ENCODE results near the gene MATR3. TPM values are rescaled to one million over a fixed set of nuclear protein-coding genes. Genes with fewer than 3 reads are reported as not detected.

Gene MATR3
- total RNA-seq = 210 and 247 TPM in 2 replicates

DNA sequence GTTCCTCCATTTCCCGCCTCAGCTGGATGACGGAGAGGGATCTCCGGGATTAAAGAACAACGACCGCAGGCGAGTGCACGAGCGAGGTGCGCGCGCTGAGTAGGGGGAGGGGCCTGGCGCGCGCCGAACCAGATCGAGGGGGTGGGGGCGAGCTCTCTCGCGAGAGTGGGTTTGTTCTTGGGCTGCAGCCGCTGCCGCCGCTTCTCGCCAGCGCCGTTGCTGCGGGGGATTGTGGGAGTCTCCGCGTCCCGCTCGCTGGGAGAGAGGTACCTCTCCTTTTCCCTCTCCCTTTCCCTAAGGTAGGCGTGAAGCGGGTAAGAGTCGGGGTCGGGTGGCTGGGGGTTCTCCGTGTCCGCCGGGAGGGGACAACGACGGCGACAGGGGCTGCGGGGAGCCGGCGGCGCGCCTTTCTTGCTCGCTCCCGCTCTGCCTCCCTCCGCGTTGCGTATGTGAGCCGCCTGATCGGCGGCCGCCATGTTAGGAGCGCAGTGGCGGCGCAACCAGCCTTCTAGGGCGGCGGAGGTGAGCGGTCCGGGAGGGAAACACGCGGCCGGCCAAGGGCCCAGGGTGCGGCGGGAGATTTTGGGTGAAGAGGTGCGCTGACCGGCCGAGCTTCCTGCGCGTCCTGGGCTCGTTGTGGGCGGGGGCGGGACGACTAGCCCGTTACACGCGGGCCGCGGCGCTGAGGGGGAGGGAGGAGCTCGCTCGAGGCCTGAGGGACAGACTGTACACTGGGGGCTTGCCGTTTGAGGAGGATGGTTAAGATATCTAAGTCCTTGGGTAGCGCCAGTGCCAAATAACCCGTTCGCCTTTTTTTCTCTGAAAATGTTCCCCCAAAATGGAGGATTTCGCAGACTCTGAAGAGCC, at the start of gene MATR3:
Gene MATR3 (plus strand): TSS at position 234 of the 867 bp plus-strand sequence. CDS start 13,676 bp downstream, outside the sequence.
- intact Hi-C loops (cut with micrococcal nuclease) = loop anchor here (1.0 to 10.0 kb wide), 12 partner anchors 19 to 1539 kb away; partner anchors contain the start of genes CDC25C, EGR1, ETF1 and FAM53C

DNA sequence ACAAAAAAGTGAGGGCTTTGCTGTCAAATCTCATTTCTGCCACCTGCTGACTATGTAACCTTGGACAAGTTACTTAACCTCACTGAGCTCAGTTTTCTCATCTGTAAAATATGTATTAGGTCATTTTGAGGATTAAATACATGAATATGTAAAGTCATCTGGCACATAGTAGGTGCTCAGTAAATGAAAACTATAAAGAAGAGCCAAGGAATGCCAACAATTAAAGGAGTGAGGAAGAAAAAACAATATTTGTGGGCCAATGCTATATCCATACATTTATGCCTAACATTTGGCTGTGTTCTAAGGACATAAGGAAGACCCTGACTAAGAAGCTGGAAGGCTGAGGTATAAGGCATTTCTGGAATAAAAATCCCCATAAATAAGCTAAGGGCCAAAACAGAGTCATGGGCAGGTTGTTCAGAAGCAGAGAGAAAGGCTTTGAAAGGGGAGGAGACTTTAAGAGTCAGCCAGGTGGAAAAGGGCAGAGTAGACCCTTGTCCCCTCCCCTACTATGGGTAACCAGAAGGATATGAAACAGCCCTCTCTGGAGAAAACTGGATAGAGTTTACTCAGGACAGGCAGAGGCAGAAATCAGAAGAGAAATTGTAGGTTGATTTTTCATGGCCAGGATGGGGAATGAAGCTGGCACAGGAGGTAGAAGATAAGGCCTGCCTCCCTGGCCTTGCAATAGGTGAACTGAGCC, 47.8 kb upstream of the MATR3 start:
- intact Hi-C loops (cut with micrococcal nuclease) = no loop called here

DNA sequence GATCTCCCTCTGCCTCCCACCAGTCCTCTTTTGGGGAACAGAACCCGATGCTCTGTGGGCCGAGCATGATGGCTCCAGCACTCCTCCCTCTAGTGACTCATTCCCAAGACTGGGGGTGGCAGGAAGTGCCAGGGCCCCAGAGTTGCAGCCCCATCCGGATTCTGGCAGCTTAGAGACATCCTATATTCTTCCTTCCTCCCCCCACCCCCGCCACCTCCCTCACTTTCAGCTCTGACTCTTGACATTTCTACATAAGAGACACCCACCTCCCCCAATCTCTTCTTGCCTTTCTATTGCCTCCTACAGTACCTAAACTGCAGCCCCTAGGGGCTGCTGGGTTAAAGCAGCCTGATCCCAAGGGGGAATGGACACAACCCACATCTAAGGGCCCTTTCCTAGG, 47.1 kb upstream of the MATR3 start:
- intact Hi-C loops (cut with micrococcal nuclease) = no loop called here

- intact Hi-C loops (cut with micrococcal nuclease) = no loop called here
Observed at GRCh38 chr5:139248826-139249453, 44.6 kb upstream of the MATR3 start.

DNA sequence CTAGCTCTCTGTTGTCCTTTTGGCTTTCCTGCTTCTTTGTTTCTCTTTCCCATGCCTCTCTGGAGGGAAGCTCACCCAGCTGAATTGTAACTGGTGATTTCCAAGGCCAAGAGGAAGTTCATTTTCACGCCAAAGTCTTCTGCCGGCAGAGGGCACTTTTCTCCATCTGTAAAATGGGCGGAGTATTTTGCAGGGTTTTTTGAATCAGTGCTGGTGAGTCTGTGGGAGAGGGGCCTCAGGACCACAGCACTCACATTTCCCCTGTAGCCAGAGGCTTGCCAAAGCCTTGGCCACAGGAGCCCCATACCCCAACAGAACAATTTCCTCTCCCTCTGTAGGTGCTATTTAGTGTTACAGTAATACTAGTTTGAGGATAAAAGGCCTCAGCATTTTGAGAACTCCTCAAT, 42.3 kb upstream of the MATR3 start:
- intact Hi-C loops (cut with micrococcal nuclease) = no loop called here

- intact Hi-C loops (cut with micrococcal nuclease) = no loop called here
Observed at GRCh38 chr5:139251695-139252288, 41.7 kb upstream of the MATR3 start.

GRCh38 chr5:139253115-139253514, 40.4 kb upstream of the MATR3 start:
- intact Hi-C loops (cut with micrococcal nuclease) = no loop called here

DNA sequence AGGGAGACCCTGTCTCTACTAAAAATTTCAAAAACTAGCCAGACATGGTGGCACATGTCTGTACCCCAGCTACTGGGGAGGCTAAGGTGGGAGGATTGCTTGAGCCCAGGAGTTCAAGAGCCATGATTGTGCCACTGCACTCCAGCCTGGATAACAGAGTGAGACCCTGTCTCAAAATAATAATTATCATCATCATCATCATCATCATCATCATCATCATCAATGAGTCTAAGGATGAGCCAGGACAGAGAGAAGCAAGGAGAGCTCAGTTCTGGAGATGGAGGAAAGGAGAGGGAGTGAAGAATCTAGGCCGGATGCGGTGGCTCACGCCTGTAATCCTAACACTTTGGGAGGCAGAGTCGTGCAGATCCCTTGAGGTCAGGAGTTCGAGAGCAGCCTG, 36.7 kb upstream of the MATR3 start:
- intact Hi-C loops (cut with micrococcal nuclease) = no loop called here

DNA sequence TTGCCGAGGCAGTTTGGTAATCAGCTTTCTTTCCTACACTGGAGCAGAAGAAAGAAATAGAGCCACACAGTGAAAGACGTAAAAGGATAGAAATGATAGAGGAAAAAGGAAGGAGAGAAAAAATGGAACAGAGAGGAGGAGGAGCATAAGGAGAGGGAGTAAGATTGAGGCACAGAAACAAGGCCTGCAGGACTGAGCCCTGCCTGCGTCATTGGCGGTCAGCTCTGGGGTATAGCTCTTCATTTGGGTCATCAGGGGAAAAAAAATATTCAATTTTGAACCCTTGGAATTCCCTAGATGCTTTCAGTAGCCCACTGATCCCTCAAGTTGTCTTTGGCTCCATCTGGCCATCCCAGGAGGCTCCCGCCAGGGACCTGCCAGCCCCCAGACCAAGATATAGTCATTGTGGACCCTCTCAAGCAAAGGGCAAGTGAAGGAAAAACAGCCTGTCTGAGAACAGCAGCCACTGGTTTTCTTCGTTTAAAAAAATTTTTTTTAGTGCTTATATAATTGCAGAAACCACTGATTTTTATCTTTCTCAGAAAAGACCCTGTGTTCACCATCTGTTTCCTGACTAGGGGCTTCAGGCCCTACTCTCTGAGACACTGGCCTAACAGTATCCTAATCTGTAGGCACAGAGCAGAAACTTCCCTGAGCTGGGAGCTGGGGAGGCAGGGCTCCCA, 31.3 kb upstream of the MATR3 start:
- intact Hi-C loops (cut with micrococcal nuclease) = loop anchor here (1.0 to 2.0 kb wide), 4 partner anchors 437 to 683 kb away; no protein-coding TSS in a partner anchor

DNA sequence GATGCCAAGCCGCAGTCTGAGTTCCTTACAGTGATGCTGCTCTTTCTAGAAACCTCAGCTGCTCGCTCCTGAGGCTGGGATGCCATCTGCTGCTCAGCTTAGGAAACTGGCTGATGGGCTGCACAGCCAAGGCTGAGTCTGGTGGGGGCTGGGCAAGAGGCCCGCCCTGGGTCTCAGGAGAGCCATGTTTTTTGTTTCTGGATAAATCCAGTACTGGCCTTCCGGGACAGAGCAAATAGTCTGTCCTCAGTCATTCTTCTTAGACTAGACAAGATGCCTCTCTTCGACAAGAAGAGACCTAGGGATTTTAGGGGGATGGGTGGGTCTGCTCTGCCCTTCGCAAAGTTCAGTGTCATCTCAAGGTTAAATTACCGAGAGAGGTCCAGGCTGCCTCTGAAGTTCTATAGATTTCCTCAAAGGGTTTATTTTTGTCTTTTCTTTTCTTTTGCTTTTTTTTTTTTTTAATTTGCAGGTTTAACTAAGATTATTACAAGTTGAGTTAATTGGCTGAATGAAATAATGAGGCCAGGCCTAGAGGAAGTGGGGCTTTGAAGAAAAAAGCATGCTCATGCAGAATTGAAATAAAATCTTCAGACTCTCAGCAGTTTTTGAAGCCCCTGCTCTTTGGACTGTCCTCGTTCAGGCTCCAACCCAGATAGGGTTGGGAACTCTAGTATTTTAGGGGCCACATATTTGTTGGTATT, 30.6 kb upstream of the MATR3 start:
- intact Hi-C loops (cut with micrococcal nuclease) = loop anchor here (1.0 to 2.0 kb wide), 4 partner anchors 438 to 684 kb away; no protein-coding TSS in a partner anchor

DNA sequence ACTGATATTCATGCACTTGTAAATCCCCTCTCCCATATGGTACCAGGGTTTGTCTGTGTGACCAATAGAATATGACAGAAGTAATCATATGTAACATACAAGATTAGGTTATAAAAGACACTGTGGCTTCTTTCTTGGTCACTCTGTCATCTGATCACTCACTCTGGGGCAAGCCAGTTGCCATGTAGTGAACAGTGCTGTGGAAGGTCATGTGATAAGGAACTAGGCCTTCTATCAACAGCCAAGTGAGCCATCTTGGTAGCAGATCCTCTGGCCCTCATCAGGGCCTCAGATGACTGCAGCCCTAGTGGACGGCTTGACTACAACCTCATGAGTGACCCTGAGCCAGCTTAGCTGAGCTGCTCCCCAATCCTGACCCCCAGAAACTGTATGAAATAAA, 30.0 kb upstream of the MATR3 start:
- intact Hi-C loops (cut with micrococcal nuclease) = loop anchor here (2.0 kb wide), 1 partner anchor 475 kb away; no protein-coding TSS in a partner anchor

- intact Hi-C loops (cut with micrococcal nuclease) = loop anchor here (2.0 kb wide), 1 partner anchor 475 kb away; no protein-coding TSS in a partner anchor
Observed at GRCh38 chr5:139263946-139264345, 29.6 kb upstream of the MATR3 start.

GRCh38 chr5:139265001-139265400, 28.5 kb upstream of the MATR3 start:
- intact Hi-C loops (cut with micrococcal nuclease) = no loop called here

DNA sequence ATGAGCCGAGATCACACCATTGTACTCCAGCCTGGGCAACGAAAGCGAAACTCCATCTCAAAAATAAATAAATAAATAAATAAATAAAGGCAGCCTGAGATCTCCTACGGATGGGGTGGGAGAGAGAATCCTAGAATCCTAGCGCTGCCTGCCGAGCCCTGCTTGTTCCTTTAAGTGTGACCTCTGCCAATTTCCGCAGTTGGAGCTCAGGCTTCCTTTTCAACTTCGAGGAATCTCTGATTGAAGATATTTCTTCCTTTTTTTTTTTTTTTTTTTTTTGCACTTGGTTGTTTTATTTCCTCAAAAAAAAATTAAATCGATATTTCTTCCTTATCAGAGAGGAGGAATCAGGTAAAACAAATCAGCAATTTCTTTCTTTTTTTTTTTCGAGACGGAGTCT, 27.3 kb upstream of the MATR3 start:
- intact Hi-C loops (cut with micrococcal nuclease) = no loop called here

GRCh38 chr5:139267481-139267880, 26.1 kb upstream of the MATR3 start:
- intact Hi-C loops (cut with micrococcal nuclease) = no loop called here

- intact Hi-C loops (cut with micrococcal nuclease) = no loop called here
Observed at GRCh38 chr5:139268364-139269202, 25.0 kb upstream of the MATR3 start.

GRCh38 chr5:139270718-139271117, 22.8 kb upstream of the MATR3 start:
- intact Hi-C loops (cut with micrococcal nuclease) = loop anchor here (5.0 kb wide), 3 partner anchors 72 to 122 kb away; partner anchors contain the start of genes PAIP2 and SIL1

DNA sequence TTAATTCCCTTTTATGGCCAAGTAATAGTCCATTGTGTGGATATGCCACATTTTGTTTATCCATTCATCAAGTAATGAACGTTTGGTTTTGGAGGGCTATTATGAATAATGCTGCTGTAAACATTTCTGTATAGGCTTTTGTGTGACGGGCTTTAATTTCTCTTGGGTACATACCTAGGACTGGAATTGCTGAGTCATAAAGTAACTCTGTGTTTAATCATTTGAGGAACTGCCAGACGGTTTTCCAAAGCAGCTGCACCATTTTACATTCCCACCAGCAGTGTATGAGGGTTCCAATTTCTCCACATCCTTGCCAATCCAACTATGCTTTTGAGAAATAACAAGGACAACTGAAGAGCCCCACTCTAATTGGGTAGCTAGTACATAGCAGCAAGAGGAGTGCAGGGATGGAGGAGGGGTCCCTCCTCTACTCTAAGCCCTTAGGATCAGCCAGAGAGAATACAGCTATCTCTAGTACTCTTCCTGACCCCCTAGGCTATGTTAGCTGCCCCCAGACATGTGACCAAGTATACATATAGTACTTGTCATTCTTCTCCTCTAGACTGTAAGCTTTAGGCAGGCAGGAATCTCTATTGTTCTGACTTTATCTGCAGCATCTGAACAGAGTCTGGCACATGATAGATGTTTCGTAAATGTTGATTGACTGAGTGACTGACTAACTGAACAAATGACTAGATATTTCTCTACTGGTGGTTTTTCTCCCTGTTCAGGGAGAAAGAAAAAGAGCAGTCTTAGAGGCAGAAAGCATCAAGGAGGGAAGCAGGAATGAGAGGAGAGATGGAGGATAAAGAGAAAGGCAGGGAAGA, 22.1 kb upstream of the MATR3 start:
- intact Hi-C loops (cut with micrococcal nuclease) = loop anchor here (5.0 kb wide), 3 partner anchors 71 to 121 kb away; partner anchors contain the start of genes PAIP2 and SIL1
